PFSK-1 (cell line): ENCODE results near the gene TBR1.

Experiments
- FOXP2 ChIP-seq: optimal IDR thresholded peaks from 2 replicates; pipeline ENCODE3; 2011; ENCODE audit warnings: borderline replicate concordance, control low read depth, inconsistent platforms; ENCODE audit not compliant: insufficient read depth; ENCODE audit errors: extremely low read length, extremely low read depth
- POLR2AphosphoS5 ChIP-seq: IDR thresholded peaks from 2 replicates; pipeline ENCODE4 v1.6.1; 2012; ENCODE audit warnings: low read depth, mild to moderate bottlenecking, control low read depth, low read length, moderate library complexity
- REST ChIP-seq, 2 experiments: IDR thresholded peaks; 2 replicates each; pipeline versions ENCODE4 v1.6.1 to v1.8.0; 2011 to 2012; ENCODE audit warnings: low read depth in 2 of 2, low read length in 2 of 2, control low read depth in 1 of 2, inconsistent platforms in 1 of 2, mild to moderate bottlenecking in 1 of 2, moderate library complexity in 1 of 2; ENCODE audit not compliant: insufficient read depth in 1 of 2
- SIN3A ChIP-seq: IDR thresholded peaks from 2 replicates; pipeline ENCODE4 v1.6.1; 2012; ENCODE audit warnings: mild to moderate bottlenecking, low read length, moderate library complexity, borderline replicate concordance; ENCODE audit not compliant: insufficient read depth
- TAF1 ChIP-seq: IDR thresholded peaks from 2 replicates; pipeline ENCODE4 v1.6.1; 2012; ENCODE audit warnings: low read length, control low read depth, borderline replicate concordance; ENCODE audit not compliant: insufficient read depth

The TBR1 gene

GRCh38 chr2:161384864-161385263 is 31.2 kb upstream of the TBR1 start:
- no peak for TF ChIP-seq REST (IDR thresholded peaks at IDR 0.05; ENCODE audit: insufficient read depth in 1 of 2, low read depth in 2 of 2, low read length in 2 of 2)
- no peak for TF ChIP-seq FOXP2
- TF ChIP-seq POLR2AphosphoS5: no peak
- TF ChIP-seq SIN3A: no peak
- TF ChIP-seq TAF1: no peak

- TF ChIP-seq POLR2AphosphoS5: no peak
- TF ChIP-seq SIN3A: no peak
- no peak for TF ChIP-seq FOXP2
- no peak for TF ChIP-seq REST (IDR thresholded peaks at IDR 0.05; ENCODE audit: insufficient read depth in 1 of 2, low read depth in 2 of 2, low read length in 2 of 2)
- TF ChIP-seq TAF1: no peak
Observed at GRCh38 chr2:161386228-161386824, 29.8 kb upstream of the TBR1 start.

- TF ChIP-seq REST (IDR thresholded peaks at IDR 0.05; ENCODE audit: insufficient read depth in 1 of 2, low read depth in 2 of 2, low read length in 2 of 2) (no peak), TAF1 (no peak), SIN3A (no peak), FOXP2 (no peak), POLR2AphosphoS5 (no peak)
Observed at GRCh38 chr2:161388146-161388779, 27.8 kb upstream of the TBR1 start.

GRCh38 chr2:161391737-161392506 is 24.2 kb upstream of the TBR1 start:
- TF ChIP-seq REST (IDR thresholded peaks at IDR 0.05; ENCODE audit: insufficient read depth in 1 of 2, low read depth in 2 of 2, low read length in 2 of 2): no peak
- TF ChIP-seq TAF1: no peak
- no peak for TF ChIP-seq SIN3A
- no peak for TF ChIP-seq FOXP2
- TF ChIP-seq POLR2AphosphoS5: no peak
